NCI-H2171 (cell line): ENCODE results near the gene TNS3.

ENCODE experiments used
- DNase-seq: peaks from one replicate; lab custom pipeline; 2025; lab: John Stamatoyannopoulos, UW

Gene TNS3

GRCh38 chr7:47329320-47329926 is 252.5 kb downstream of the TNS3 start:
- DNase-seq = no peak

- no peak for DNase-seq
Measured at GRCh38 chr7:47328392-47329319, 253.3 kb downstream of the TNS3 start.

- DNase-seq = peak; percentile 44
Measured at GRCh38 chr7:47327698-47328391, 254.1 kb downstream of the TNS3 start.

GRCh38 chr7:47327346-47327697 is 254.6 kb downstream of the TNS3 start:
- no peak for DNase-seq

- DNase-seq = no peak
Measured at GRCh38 chr7:47326808-47327207, 255.1 kb downstream of the TNS3 start.

DNA sequence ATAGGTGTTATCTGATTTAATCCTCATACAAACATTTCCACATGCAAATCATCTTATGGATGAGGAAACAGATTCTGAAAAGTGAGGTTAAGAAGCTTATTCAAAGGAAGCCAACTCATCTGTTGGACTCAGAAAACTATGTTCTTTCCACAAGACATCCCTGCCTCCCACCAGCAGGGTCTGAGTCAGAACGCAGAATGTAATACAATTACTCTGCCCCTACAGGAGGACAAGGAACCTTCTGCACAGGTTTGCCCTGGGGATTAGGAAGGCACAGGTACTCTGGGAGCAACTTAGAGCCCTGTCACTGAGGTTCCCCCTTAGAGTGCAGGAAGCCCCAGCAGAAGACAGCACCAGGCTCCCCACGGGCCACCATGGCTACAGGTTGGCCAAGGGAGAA is 255.7 kb downstream of the TNS3 start:
- DNase-seq = no peak

- no peak for DNase-seq
Measured at GRCh38 chr7:47325337-47325736, 256.6 kb downstream of the TNS3 start.

DNA sequence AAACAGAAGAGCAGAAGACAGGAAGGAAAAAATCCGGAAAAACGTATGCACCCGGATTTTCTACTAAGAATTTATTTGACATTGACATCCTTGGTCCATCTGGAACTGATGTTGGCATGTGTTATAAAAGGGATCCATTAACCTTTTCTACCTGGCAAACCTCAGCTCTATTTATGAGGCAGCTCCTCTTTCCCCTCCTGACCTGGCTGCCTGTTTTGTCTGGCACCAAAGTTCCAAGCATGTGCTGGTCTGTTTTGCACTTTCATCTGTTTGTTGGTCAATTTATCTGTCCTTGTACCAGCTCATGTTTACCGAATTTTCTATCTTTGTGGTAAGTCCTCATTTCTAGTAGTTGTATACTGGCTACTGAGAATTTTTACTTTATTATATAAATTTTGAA is 258.0 kb downstream of the TNS3 start:
- no peak for DNase-seq

DNA sequence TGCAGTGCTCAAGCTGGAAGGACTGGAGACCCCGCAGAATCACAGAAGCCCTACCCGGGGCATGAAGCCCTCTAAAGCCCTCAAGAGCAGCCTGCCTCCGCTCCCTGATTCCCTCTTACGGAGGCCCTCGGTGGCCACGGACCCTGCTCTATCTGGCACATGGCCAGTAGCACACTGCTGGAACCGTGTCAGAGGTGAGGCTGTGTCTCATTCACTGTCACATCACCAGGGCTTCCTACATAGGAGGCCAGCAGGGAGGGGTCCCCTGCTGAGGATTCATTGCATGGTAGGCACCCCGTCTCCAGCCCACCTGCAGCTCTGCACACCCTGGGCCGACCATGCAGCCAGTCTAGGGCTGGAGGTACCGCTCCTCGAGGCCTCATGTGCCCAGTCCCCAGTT is 259.2 kb downstream of the TNS3 start:
- no peak for DNase-seq

GRCh38 chr7:47320296-47320695 is 261.6 kb downstream of the TNS3 start:
- DNase-seq = no peak

- no peak for DNase-seq
Measured at GRCh38 chr7:47318395-47319182, 263.3 kb downstream of the TNS3 start.

DNA sequence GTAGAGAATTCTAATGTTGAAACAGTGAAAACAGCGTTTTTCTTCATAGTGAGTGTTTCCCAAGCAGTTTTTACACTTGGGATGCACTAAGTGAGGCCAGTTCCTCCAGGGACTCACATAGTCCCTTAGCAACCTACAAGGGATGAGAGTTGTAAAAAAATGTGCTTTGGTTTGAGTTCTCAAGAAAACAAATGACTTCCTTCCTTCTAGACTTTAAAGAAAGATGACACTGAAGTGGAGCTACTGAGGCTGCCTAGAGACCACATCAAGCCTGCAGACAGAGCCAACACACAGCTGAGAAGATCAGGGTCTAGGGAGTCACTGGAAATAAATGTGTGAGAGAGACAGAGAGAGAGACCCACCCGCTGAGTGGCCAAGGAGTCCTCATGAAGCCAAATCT is 264.4 kb downstream of the TNS3 start:
- no peak for DNase-seq

DNA sequence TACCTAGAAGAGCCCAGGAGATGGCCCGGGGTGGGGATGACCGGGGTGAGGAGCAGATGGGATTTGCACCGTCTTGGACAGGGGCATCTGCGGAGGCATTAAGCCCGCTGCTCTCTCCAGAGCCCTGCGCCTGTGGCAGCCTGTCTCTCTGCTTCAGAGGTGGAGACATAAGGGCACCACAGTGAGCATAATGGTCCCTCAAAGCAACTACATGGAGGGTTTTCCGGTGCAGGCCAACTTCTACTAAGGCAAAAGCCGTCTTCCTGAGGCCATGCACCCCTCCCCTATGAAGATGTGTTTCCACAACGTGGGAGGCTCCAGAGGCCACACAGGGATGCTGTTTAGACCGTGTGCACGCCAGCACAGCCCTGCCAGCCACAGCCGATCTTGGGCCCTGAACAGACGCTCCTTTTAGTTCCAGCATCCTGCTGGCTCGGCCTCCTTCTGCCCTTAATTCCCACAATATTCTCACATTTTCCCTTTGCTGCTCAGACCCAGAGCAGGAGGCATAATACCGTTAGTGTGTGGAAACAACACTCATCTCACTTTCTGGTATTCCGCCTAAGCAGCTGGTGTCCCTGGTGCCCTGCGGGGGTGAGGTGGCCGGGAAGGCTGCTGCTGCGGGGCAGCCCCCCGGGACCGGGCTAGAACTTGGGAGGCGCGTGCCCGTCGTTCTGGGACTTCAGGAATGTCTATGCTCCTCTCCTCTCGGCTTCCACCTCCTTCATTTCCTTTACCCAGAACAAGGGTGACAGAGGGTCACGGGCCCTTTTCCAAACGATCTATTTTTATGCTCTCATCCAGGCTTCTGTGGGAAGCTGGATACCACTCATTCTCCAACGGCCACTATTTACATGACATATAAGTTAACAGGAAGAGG is 266.9 kb downstream of the TNS3 start:
- no peak for DNase-seq

GRCh38 chr7:47314248-47314647 is 267.7 kb downstream of the TNS3 start:
- no peak for DNase-seq

- no peak for DNase-seq
Measured at GRCh38 chr7:47313564-47313963, 268.3 kb downstream of the TNS3 start.

DNA sequence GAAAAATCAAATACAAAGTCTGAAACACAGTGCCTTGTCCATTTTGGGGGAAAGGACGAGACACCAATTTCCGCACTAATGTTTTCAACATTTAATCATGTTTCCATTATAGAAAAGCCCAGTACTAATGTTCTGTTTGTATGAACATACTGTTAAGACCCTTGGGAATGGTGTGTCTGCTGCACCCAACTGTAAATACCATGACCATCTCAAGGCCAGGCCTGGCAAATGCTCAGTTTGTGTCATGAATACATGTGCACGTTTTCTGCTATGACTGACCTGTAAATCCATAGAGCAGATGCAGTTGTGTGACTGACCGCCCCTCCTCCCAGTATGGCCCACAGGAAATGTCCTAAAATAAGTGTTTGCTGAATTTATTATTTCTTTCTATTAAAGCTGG is 270.0 kb downstream of the TNS3 start:
- no peak for DNase-seq

DNA sequence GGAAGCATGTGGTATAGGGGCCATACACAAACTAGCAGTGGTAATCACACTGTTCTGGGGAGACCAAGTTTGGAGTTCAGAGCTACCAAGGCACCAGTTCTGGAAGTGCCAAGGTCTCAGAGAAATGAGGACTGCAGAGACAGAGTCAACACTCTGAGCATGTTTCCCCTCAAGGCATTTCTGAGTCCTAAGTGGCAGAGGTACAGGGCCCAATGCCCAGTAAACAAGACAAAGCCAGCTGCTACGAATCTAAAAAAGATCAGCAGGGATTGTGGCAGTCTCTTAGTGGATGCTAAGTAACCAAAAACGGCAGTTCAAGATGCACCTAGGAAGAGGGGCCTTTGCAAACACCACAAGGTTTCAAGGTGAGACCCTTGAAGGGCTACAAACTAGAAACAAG is 271.9 kb downstream of the TNS3 start:
- DNase-seq = no peak

GRCh38 chr7:47308808-47309207 is 273.1 kb downstream of the TNS3 start:
- no peak for DNase-seq

DNA sequence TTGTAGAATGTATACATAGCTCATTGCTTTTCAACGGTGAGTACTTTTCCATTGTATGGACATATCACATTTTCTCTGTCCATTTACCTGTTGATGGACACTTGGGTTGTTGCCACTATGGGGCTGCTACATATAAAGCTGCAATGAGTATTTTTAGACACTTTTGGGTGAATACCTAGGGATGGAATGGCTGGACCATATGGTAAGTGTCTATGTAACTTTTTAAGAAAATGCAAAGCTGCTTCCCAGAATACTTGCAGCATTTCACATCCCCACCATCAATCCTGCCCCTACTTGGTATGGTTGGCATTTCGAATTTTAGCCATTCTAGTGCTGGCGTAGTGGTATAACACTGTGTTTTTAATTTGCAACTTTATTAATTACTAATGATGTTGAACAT is 274.6 kb downstream of the TNS3 start:
- no peak for DNase-seq

GRCh38 chr7:47304727-47305719 is 276.9 kb downstream of the TNS3 start:
- DNase-seq = no peak
